ENCODE measurements around the gene ADGRL4. TPM values are rescaled to one million over a fixed set of nuclear protein-coding genes. Genes with fewer than 3 reads are reported as not detected.
"Not testable (repeated sequence)": the region's sequence is repeated elsewhere in the genome, so short reads cannot be mapped to it uniquely, and the experiment has no call there.

ADGRL4 gene
- polyA plus RNA-seq, 1 donor (not counting 4 experiments of a cell fraction or from before 2014, with no cell fraction given) = not detected

GRCh38 chr1:78972723-78973122, 33.8 kb downstream of the ADGRL4 start:
- no peaks in the 10 kb centered on the region for H3K27me3 ChIP-seq (ENCODE audit: control insufficient read depth, extremely low read depth, insufficient read depth, low read length)
- H3K4me2 ChIP-seq (ENCODE audit: control insufficient read depth, extremely low read depth, insufficient read depth, low read depth, low read length) = no peak overlapping the region
- no peaks in the 10 kb centered on the region for H3K4me1 ChIP-seq (ENCODE audit: control insufficient read depth, extremely low read depth, insufficient read depth, low read length)
- no peaks in the 10 kb centered on the region for H4K20me1 ChIP-seq (ENCODE audit: control insufficient read depth, extremely low read depth, insufficient read depth, low read length)
- H3K27ac ChIP-seq (ENCODE audit: control insufficient read depth, insufficient read depth, low read length) = no peak overlapping the region
- FAIRE-seq = no peak
- no peak overlapping the region for H2AFZ ChIP-seq (ENCODE audit: control insufficient read depth, low read length)
- dilution Hi-C loops (cut with MboI; ENCODE audit: extremely low pct_ligation_motif_present, low sequenced_read_pairs) = no loop called here
- H3K9me1 ChIP-seq (ENCODE audit: control insufficient read depth, extremely low read depth, insufficient read depth, low read length) = no peaks in the 10 kb centered on the region
- TF ChIP-seq, protein P1, sequence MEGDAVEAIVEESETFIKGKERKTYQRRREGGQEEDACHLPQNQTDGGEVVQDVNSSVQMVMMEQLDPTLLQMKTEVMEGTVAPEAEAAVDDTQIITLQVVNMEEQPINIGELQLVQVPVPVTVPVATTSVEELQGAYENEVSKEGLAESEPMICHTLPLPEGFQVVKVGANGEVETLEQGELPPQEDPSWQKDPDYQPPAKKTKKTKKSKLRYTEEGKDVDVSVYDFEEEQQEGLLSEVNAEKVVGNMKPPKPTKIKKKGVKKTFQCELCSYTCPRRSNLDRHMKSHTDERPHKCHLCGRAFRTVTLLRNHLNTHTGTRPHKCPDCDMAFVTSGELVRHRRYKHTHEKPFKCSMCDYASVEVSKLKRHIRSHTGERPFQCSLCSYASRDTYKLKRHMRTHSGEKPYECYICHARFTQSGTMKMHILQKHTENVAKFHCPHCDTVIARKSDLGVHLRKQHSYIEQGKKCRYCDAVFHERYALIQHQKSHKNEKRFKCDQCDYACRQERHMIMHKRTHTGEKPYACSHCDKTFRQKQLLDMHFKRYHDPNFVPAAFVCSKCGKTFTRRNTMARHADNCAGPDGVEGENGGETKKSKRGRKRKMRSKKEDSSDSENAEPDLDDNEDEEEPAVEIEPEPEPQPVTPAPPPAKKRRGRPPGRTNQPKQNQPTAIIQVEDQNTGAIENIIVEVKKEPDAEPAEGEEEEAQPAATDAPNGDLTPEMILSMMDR (optimal IDR thresholded peaks at IDR 0.05 in 1 of 3, IDR thresholded peaks at IDR 0.05 in 1 of 3, conservative IDR thresholded peaks at IDR 0.05 in 1 of 3; ENCODE audit: extremely low read depth in 1 of 3, insufficient read depth in 2 of 3, low read length in 3 of 3) = no peak
- no peak for TF ChIP-seq EZH2 (IDR thresholded peaks at IDR 0.05; ENCODE audit: low read length)
- no peaks in the 10 kb centered on the region for H3K36me3 ChIP-seq (ENCODE audit: control insufficient read depth in 2 of 2, extremely low read depth in 1 of 2, insufficient read depth in 2 of 2, low read length in 2 of 2)
- DNase-seq (ENCODE audit: low read depth, low spot score) = no peak
- no peak overlapping the region for H3K9ac ChIP-seq (ENCODE audit: control insufficient read depth, extremely low read depth, insufficient read depth, low read length)
- H3K79me2 ChIP-seq (ENCODE audit: control insufficient read depth, insufficient read depth, low read length) = no peaks in the 10 kb centered on the region
- no peak overlapping the region for H3K4me3 ChIP-seq (ENCODE audit: control insufficient read depth in 2 of 3, extremely low read depth in 1 of 3, insufficient read depth in 2 of 3, low read depth in 1 of 3, low read length in 3 of 3)
- no peaks in the 10 kb centered on the region for H3K9me3 ChIP-seq (ENCODE audit: control insufficient read depth, low read depth, low read length)

DNA sequence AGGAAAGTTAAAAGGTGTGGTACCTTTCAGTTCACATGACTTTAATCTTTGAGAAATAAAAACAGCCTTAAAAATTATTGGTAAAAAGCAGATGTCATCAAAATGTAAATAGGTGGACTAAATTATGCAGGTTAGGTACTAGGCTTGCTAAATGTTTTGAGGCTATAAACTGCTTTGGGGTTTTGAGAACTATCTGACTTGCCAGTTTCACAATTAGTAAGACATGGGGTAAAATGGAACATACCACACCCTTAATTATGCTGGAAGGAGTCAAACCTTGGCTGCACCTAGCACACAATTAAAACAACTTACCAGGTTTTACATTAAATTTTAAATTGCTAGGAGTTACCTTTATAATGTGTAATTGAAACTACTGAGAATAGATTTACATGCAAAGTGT, 39.4 kb downstream of the ADGRL4 start:
- H3K4me1 ChIP-seq (ENCODE audit: control insufficient read depth, extremely low read depth, insufficient read depth, low read length); H4K20me1 ChIP-seq (ENCODE audit: control insufficient read depth, extremely low read depth, insufficient read depth, low read length); H3K27ac ChIP-seq (ENCODE audit: control insufficient read depth, insufficient read depth, low read length); H3K4me2 ChIP-seq (ENCODE audit: control insufficient read depth, extremely low read depth, insufficient read depth, low read depth, low read length); H3K9ac ChIP-seq (ENCODE audit: control insufficient read depth, extremely low read depth, insufficient read depth, low read length); H3K36me3 ChIP-seq (ENCODE audit: control insufficient read depth in 2 of 2, extremely low read depth in 1 of 2, insufficient read depth in 2 of 2, low read length in 2 of 2); H3K4me3 ChIP-seq (ENCODE audit: control insufficient read depth in 2 of 3, extremely low read depth in 1 of 3, insufficient read depth in 2 of 3, low read depth in 1 of 3, low read length in 3 of 3); dilution Hi-C loops (cut with MboI; ENCODE audit: extremely low pct_ligation_motif_present, low sequenced_read_pairs); FAIRE-seq; H2AFZ ChIP-seq (ENCODE audit: control insufficient read depth, low read length); H3K79me2 ChIP-seq (ENCODE audit: control insufficient read depth, insufficient read depth, low read length); H3K27me3 ChIP-seq (ENCODE audit: control insufficient read depth, extremely low read depth, insufficient read depth, low read length); H3K9me1 ChIP-seq (ENCODE audit: control insufficient read depth, extremely low read depth, insufficient read depth, low read length); H3K9me3 ChIP-seq (ENCODE audit: control insufficient read depth, low read depth, low read length); DNase-seq (ENCODE audit: low read depth, low spot score): not testable (repeated sequence)

- Histone ChIP-seq H3K9me1 (ENCODE audit: control insufficient read depth, extremely low read depth, insufficient read depth, low read length) (no peaks in the 10 kb centered on the region), H3K9ac (ENCODE audit: control insufficient read depth, extremely low read depth, insufficient read depth, low read length) (no peak overlapping the region), H3K27ac (ENCODE audit: control insufficient read depth, insufficient read depth, low read length) (no peak overlapping the region), H3K4me1 (ENCODE audit: control insufficient read depth, extremely low read depth, insufficient read depth, low read length) (no peaks in the 10 kb centered on the region), H3K36me3 (ENCODE audit: control insufficient read depth in 2 of 2, extremely low read depth in 1 of 2, insufficient read depth in 2 of 2, low read length in 2 of 2) (no peaks in the 10 kb centered on the region), H3K27me3 (ENCODE audit: control insufficient read depth, extremely low read depth, insufficient read depth, low read length) (no peaks in the 10 kb centered on the region), H3K4me3 (ENCODE audit: control insufficient read depth in 2 of 3, extremely low read depth in 1 of 3, insufficient read depth in 2 of 3, low read depth in 1 of 3, low read length in 3 of 3) (no peak overlapping the region), H2AFZ (ENCODE audit: control insufficient read depth, low read length) (no peak overlapping the region), H3K79me2 (ENCODE audit: control insufficient read depth, insufficient read depth, low read length) (no peaks in the 10 kb centered on the region), H3K9me3 (ENCODE audit: control insufficient read depth, low read depth, low read length) (no peaks in the 10 kb centered on the region), H3K4me2 (ENCODE audit: control insufficient read depth, extremely low read depth, insufficient read depth, low read depth, low read length) (no peak overlapping the region), H4K20me1 (ENCODE audit: control insufficient read depth, extremely low read depth, insufficient read depth, low read length) (no peaks in the 10 kb centered on the region)
- dilution Hi-C loops (cut with MboI; ENCODE audit: extremely low pct_ligation_motif_present, low sequenced_read_pairs) = no loop called here
- FAIRE-seq = no peak
- no peak for TF ChIP-seq EZH2 (IDR thresholded peaks at IDR 0.05; ENCODE audit: low read length)
- TF ChIP-seq, protein P1 (optimal IDR thresholded peaks at IDR 0.05 in 1 of 3, IDR thresholded peaks at IDR 0.05 in 1 of 3, conservative IDR thresholded peaks at IDR 0.05 in 1 of 3; ENCODE audit: extremely low read depth in 1 of 3, insufficient read depth in 2 of 3, low read length in 3 of 3) = no peak
- DNase-seq (ENCODE audit: low read depth, low spot score) = no peak
These were observed 47.8 kb downstream of the ADGRL4 start for GRCh38 chr1:78958711-78959110.
